Measurements from ENCODE around the gene RPN1. TPM values are rescaled to one million over a fixed set of nuclear protein-coding genes. Genes with fewer than 3 reads are reported as not detected.

The RPN1 gene
- total and polyA plus RNA-seq, 2 donors (not counting 1 experiment from before 2014, with no cell fraction given): 40.4 to 80.6 TPM

DNA sequence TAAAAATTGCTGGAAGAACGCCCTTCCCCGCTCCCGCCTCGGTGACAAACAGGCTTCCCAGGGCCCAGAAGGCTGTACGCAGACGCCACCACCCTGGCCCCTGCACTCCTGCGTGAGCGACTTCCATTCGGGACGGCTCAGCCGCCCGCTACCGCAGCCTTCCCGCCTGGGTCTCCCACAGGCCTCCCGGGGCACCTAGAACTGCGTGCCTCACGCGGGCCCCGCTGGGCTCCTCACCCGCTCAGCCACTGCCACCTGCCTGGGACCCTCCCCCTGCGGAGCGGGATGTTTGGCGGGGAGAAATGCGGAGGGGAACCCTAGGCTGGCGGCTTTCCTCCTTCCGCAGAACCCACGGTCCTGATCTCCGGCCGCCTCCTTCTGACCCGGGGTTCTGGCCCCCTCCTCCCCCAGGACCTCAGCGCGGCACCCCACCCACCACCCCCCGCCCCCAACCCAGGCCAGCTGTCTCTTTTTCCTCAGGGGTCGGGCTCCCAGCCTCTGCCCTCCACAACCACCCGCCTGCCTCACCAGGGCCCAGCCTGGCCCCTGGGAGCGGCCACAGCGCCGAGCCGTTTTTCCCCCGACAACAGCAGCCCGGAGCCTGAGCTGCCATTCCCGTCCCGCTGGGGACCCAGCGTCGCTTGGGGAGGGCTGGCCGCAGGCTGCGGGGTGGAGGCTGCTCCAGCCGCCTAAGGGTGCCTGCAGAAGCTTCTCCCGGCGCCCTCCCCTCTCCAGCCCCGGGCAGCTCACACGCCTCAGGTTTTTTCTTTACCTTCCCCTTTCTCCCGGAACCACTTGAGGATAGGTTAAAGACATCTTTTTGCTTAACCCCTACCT, 47.8 kb upstream of the RPN1 start:
- TF ChIP-seq, protein P1, sequence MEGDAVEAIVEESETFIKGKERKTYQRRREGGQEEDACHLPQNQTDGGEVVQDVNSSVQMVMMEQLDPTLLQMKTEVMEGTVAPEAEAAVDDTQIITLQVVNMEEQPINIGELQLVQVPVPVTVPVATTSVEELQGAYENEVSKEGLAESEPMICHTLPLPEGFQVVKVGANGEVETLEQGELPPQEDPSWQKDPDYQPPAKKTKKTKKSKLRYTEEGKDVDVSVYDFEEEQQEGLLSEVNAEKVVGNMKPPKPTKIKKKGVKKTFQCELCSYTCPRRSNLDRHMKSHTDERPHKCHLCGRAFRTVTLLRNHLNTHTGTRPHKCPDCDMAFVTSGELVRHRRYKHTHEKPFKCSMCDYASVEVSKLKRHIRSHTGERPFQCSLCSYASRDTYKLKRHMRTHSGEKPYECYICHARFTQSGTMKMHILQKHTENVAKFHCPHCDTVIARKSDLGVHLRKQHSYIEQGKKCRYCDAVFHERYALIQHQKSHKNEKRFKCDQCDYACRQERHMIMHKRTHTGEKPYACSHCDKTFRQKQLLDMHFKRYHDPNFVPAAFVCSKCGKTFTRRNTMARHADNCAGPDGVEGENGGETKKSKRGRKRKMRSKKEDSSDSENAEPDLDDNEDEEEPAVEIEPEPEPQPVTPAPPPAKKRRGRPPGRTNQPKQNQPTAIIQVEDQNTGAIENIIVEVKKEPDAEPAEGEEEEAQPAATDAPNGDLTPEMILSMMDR (IDR thresholded peaks at IDR 0.05): no peak
- no peak for TF ChIP-seq EZH2 (IDR thresholded peaks at IDR 0.05; ENCODE audit: borderline replicate concordance, insufficient read depth, low read depth, low read length, poor library complexity, severe bottlenecking)
- H3K27ac Mint-ChIP-seq: no peak overlapping the region
- no peak overlapping the region for H3K27ac ChIP-seq (ENCODE audit: low read length in 2 of 2)
- peak overlapping the region; percentile 98 for H3K4me2 ChIP-seq (replicated peaks; ENCODE audit: low read depth, low read length, poor library complexity, severe bottlenecking)
- no peaks in the 10 kb centered on the region for H3K9me3 Mint-ChIP-seq (ENCODE audit: insufficient read depth)
- POLR2A ChIA-PET: no interaction called here
- H3K4me1 ChIP-seq (ENCODE audit: control insufficient read depth in 2 of 2, insufficient read depth in 2 of 2, low read length in 2 of 2): peaks cover 3 to 9% of the 10 kb centered on the region in 2 donors
- H3K9me3 ChIP-seq (ENCODE audit: control extremely low read depth in 1 of 3, control insufficient read depth in 2 of 3, insufficient read depth in 1 of 3, low read length in 2 of 3): no peaks in the 10 kb centered on the region
- intact Hi-C loops (cut with micrococcal nuclease): no loop called here
- no peaks in the 10 kb centered on the region for H4K20me1 ChIP-seq (ENCODE audit: control insufficient read depth, insufficient read depth, low read length, poor library complexity, severe bottlenecking)
- WGBS (ENCODE audit: insufficient coverage): 4% methylated on average over 38 of the region's 53 CpGs
- no peaks in the 10 kb centered on the region for H3K27me3 Mint-ChIP-seq
- peak overlapping the region; percentile 85 for H2AFZ ChIP-seq (ENCODE audit: insufficient read depth, low read depth, low read length, poor library complexity, severe bottlenecking)
- peak overlapping the region; percentile 21 to 78 (median 62) for H3K4me3 ChIP-seq (ENCODE audit: control extremely low read depth in 1 of 5, extremely low read depth in 1 of 5, insufficient read depth in 1 of 5, low read depth in 2 of 5, low read length in 4 of 5)
- peaks cover 0 to 5% (median 0%) of the 10 kb centered on the region in 4 experiments for H3K27me3 ChIP-seq (replicated peaks in 1 of 4; ENCODE audit: control extremely low read depth in 1 of 4, control insufficient read depth in 3 of 4, insufficient read depth in 4 of 4, low read length in 3 of 4)
- H3K4me3 Mint-ChIP-seq: peak overlapping the region; percentile 84
- H3K9ac ChIP-seq (ENCODE audit: low read length): peak overlapping the region; percentile 81
- peaks cover 3% of the 10 kb centered on the region for H3K4me1 Mint-ChIP-seq
- peak; percentile 39 for ATAC-seq (ENCODE audit: low read depth)
- H3K79me2 ChIP-seq (ENCODE audit: control insufficient read depth, insufficient read depth, low read length): no peaks in the 10 kb centered on the region
- no peaks in the 10 kb centered on the region for H3K36me3 ChIP-seq (replicated peaks in 1 of 2; ENCODE audit: control extremely low read depth in 1 of 2, control insufficient read depth in 1 of 2, extremely low read depth in 1 of 2, insufficient read depth in 2 of 2, low read length in 1 of 2)
- peak; percentile 42 for DNase-seq
- CTCF ChIA-PET: interaction anchor here (0.6 to 1.2 kb wide), 2 partner anchors 9 to 18 kb away, joined by 4 read pairs; no protein-coding TSS in a partner anchor

DNA sequence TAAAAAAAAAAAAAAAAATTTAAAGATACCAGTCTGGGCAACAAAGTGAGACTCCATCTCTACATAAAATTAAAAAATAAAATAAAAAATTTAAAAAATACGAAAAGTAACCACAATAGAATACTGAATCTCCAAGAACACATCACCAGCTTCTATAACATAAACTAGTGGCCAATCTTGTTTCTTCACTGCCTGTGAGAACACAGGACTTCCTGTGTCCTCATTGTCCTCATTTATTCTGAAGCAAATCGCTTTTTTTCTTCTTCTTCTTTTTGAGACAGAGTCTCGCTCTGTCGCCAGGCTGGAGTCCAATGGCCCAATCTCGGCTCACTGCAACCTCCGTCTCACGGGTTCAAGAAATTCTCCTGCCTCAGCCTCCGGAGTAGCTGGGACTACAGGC, 46.7 kb upstream of the RPN1 start:
- no peak for TF ChIP-seq EZH2 (IDR thresholded peaks at IDR 0.05; ENCODE audit: borderline replicate concordance, insufficient read depth, low read depth, low read length, poor library complexity, severe bottlenecking)
- TF ChIP-seq, protein P1 (IDR thresholded peaks at IDR 0.05): no peak
- Histone ChIP-seq H3K27ac (ENCODE audit: low read length in 2 of 2) (no peak overlapping the region), H3K9ac (ENCODE audit: low read length) (no peak overlapping the region), H3K27me3 (replicated peaks in 1 of 4; ENCODE audit: control extremely low read depth in 1 of 4, control insufficient read depth in 3 of 4, insufficient read depth in 4 of 4, low read length in 3 of 4) (peaks cover 0 to 5% (median 0%) of the 10 kb centered on the region in 4 experiments), H3K79me2 (ENCODE audit: control insufficient read depth, insufficient read depth, low read length) (no peaks in the 10 kb centered on the region), H2AFZ (ENCODE audit: insufficient read depth, low read depth, low read length, poor library complexity, severe bottlenecking) (no peak overlapping the region), H4K20me1 (ENCODE audit: control insufficient read depth, insufficient read depth, low read length, poor library complexity, severe bottlenecking) (no peaks in the 10 kb centered on the region), H3K4me3 (ENCODE audit: control extremely low read depth in 1 of 5, extremely low read depth in 1 of 5, insufficient read depth in 1 of 5, low read depth in 2 of 5, low read length in 4 of 5) (no peak overlapping the region), H3K4me2 (replicated peaks; ENCODE audit: low read depth, low read length, poor library complexity, severe bottlenecking) (no peak overlapping the region), H3K36me3 (replicated peaks in 1 of 2; ENCODE audit: control extremely low read depth in 1 of 2, control insufficient read depth in 1 of 2, extremely low read depth in 1 of 2, insufficient read depth in 2 of 2, low read length in 1 of 2) (no peaks in the 10 kb centered on the region), H3K4me1 (ENCODE audit: control insufficient read depth in 2 of 2, insufficient read depth in 2 of 2, low read length in 2 of 2) (peaks cover 3 to 9% of the 10 kb centered on the region in 2 donors), H3K9me3 (ENCODE audit: control extremely low read depth in 1 of 3, control insufficient read depth in 2 of 3, insufficient read depth in 1 of 3, low read length in 2 of 3) (no peaks in the 10 kb centered on the region)
- Mint-ChIP-seq H3K4me3 (peak overlapping the region; percentile 39), H3K27ac (no peak overlapping the region), H3K4me1 (peaks cover 3% of the 10 kb centered on the region), H3K27me3 (no peaks in the 10 kb centered on the region), H3K9me3 (ENCODE audit: insufficient read depth) (no peaks in the 10 kb centered on the region)
- ChIA-PET POLR2A (no interaction called here), CTCF (interaction anchor here (0.7 kb wide), 1 partner anchor 32 kb away, joined by 3 read pairs; no protein-coding TSS in a partner anchor)
- intact Hi-C loops (cut with micrococcal nuclease): no loop called here
- DNase-seq (no peak), ATAC-seq (ENCODE audit: low read depth) (no peak)
- 93% methylated on average over 6 of the region's 8 CpGs for WGBS (ENCODE audit: insufficient coverage)

All from B cell (primary cell).